Ovary (tissue), 9 donors: ENCODE data around the gene TOM1L2. TPM values are rescaled to one million over a fixed set of nuclear protein-coding genes. Genes with fewer than 3 reads are reported as not detected.

Experiments used
- DNase-seq, 5 donors: peaks; one replicate each; pipeline ENCODE4 v3.0.0-alpha.2; 2019 to 2020
- H3K27ac ChIP-seq, 2 donors: fragments of 200-600 bp; one replicate each; pipeline versions ENCODE4 v1.5.1 to v1.8.0; 2019 to 2022
- H3K27me3 ChIP-seq: fragments of 200-600 bp; one replicate; pipeline ENCODE4 v1.8.0; 2022
- H3K36me3 ChIP-seq: fragments of 200-600 bp; sonication (generic); one replicate; pipeline ENCODE4 v1.5.1; 2019
- H3K4me1 ChIP-seq: one replicate; pipeline ENCODE4 v1.8.1; 2013; ENCODE audit warnings: mild to moderate bottlenecking, moderate library complexity; ENCODE audit not compliant: insufficient read depth
- H3K4me3 ChIP-seq: fragments of 200-600 bp; sonication (generic); one replicate; pipeline ENCODE4 v1.5.1; 2017
- H3K9me3 ChIP-seq, 2 donors: fragments of 200-600 bp in 1 of 2; sonication (generic) in 1 of 2; one replicate each; pipeline versions ENCODE4 v1.5.1 to v1.8.1; 2013 to 2019; ENCODE audit warnings: mild to moderate bottlenecking in 1 of 2, moderate library complexity in 1 of 2
- EP300 ChIP-seq: sonication (generic); formaldehyde crosslinking; IDR thresholded peaks from one replicate; pipeline ENCODE4 v1.6.1; 2017; ENCODE audit warnings: antibody characterized with exemption
- POLR2A ChIP-seq: fragments of 450-650 bp; IDR thresholded peaks from one replicate; pipeline ENCODE4 v1.6.1; 2017; ENCODE audit warnings: antibody characterized with exemption, mild to moderate bottlenecking, moderate library complexity
- WGBS, 3 donors: extraction: QIAGEN DNeasy Blood & Tissue Kit in 1 of 3; methylation state at CpG; one replicate each; pipeline versions ENCODE4 v1.1.5 to v1.1.7; 2013 to 2017; 5-methylcytosine and 5-hydroxymethylcytosine counted together
- intact Hi-C, 4 donors: fragments of 100-400 bp; cut with DNase I; formaldehyde crosslinking; loops; one replicate each; pipeline versions ENCODE4 v1.11.0 to v1.15.1; 2022 to 2023
- polyA plus RNA-seq, 2 donors: library from polyadenylated mRNA; stranded (reverse); fragments of 200-250 nt in 1 of 2; fragments of 350-450 nt in 1 of 2; fragmentation: Illumina TruSeq in 1 of 2; extraction: RNeasy Lipid Tissue Mini Kit (QIAGEN cat#74804) in 1 of 2; gene quantifications; one replicate each; pipeline ENCODE4 v1.2.3, GENCODE V29; 2013 to 2014
- total RNA-seq, 7 donors: library from RNA; depleted of rRNA in 2 of 7; stranded (reverse); fragments of >200 nt in 2 of 7; fragmentation: NEBNext Ultra II Directional in 3 of 7; extraction: Animal tissue kit (Norgen Biotek cat#: 25700) in 3 of 7; gene quantifications; one replicate each; pipeline versions ENCODE4 v1.1.0 to v1.2.4, GENCODE V29; 2016 to 2023
- TF ChIP-seq, protein P1 (sequence below), 3 donors: fragments of 450-650 bp in 2 of 3; fragments of 200-600 bp in 1 of 3; IDR thresholded peaks; one replicate each; pipeline versions ENCODE4 v1.5.1 to v1.8.0; 2016 to 2022; ENCODE audit warnings: antibody characterized with exemption in 3 of 3, mild to moderate bottlenecking in 1 of 3
- donor health status: DM: no; HTN: no; CAD: no; lungs with moderate emphysema.
- donor health status: DM: no; HTN: no; CAD: no.
- donor health status: Bipolar disorder and iron deficiency.
- donor health status: DM: yes; HTN: yes; CAD: no.
- donor health status: DM: no; HTN: no; CAD: no.
- donor health status: DM: yes; HTN: yes; CAD: no.

The TOM1L2 gene
- total and polyA plus RNA-seq, 9 donors = 25.6 to 62.5 (median 45.9) TPM

GRCh38 chr17:17985153-17985552, 13.0 kb upstream of the TOM1L2 start:
- Histone ChIP-seq H3K36me3 (no peaks in the 10 kb centered on the region), H3K4me1 (no peaks in the 10 kb centered on the region), H3K4me3 (no peak overlapping the region), H3K27ac (no peak overlapping the region), H3K9me3 (no peaks in the 10 kb centered on the region), H3K27me3 (no peaks in the 10 kb centered on the region)
- TF ChIP-seq POLR2A (no peak), EP300 (no peak)
- TF ChIP-seq, protein P1, sequence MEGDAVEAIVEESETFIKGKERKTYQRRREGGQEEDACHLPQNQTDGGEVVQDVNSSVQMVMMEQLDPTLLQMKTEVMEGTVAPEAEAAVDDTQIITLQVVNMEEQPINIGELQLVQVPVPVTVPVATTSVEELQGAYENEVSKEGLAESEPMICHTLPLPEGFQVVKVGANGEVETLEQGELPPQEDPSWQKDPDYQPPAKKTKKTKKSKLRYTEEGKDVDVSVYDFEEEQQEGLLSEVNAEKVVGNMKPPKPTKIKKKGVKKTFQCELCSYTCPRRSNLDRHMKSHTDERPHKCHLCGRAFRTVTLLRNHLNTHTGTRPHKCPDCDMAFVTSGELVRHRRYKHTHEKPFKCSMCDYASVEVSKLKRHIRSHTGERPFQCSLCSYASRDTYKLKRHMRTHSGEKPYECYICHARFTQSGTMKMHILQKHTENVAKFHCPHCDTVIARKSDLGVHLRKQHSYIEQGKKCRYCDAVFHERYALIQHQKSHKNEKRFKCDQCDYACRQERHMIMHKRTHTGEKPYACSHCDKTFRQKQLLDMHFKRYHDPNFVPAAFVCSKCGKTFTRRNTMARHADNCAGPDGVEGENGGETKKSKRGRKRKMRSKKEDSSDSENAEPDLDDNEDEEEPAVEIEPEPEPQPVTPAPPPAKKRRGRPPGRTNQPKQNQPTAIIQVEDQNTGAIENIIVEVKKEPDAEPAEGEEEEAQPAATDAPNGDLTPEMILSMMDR (IDR thresholded peaks at IDR 0.05) = no peak
- WGBS, 3 donors = 83 to 89% (median 86%) methylated on average over 2 of the region's 2 CpGs
- no peak for DNase-seq
- intact Hi-C loops = no loop called here

DNA sequence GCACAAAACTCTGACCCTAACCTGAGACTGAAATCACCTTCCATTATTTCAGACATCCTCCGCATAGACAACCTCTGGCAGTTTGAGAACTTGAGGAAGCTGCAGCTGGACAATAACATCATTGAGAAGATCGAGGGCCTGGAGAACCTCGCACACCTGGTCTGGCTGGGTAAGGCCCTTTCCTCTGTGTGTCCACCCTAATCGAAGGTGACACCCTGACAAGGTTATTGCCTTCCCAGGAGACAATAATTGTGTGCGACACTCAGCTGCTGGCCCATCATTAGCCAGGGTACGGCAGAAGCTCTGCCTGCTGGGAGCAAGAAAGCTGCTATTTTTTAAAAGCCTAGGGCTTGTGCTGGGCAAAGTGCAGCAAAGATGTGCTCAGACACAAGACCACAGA, 11.6 kb upstream of the TOM1L2 start:
- intact Hi-C loops = no loop called here
- no peaks in the 10 kb centered on the region for H3K27me3 ChIP-seq

GRCh38 chr17:17983376-17983775, 11.2 kb upstream of the TOM1L2 start:
- intact Hi-C loops = no loop called here
- no peak for DNase-seq
- H3K27me3 ChIP-seq = no peaks in the 10 kb centered on the region

More for the DNA sequence above, 11.6 kb upstream of the TOM1L2 start:
- no peak for TF ChIP-seq POLR2A
- Histone ChIP-seq H3K27ac (no peak overlapping the region), H3K4me3 (no peak overlapping the region), H3K9me3 (no peaks in the 10 kb centered on the region), H3K4me1 (no peaks in the 10 kb centered on the region), H3K36me3 (no peaks in the 10 kb centered on the region)
- DNase-seq = no peak
- WGBS, 3 donors = 90 to 92% (median 92%) methylated on average over 6 of the region's 6 CpGs

DNA sequence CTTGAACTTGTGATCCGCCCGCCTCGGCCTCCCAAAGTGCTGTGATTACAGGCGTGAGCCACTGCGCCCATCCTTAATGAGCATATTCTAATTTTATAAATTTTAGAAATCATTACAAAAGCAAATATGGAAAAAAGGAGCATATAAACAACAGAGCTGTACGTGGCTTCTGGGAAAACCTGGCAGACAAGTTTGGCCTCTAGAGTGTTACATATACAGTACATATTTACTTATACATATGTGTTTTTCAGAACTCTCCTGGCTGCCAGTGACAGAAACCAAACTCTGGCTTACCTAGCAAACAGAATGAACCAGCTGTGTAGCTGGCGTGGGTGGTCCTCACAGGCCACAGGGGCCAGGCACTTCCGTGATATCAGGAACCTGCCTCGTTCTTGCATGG, 10.6 kb upstream of the TOM1L2 start:
- no peak for DNase-seq
- Histone ChIP-seq H3K27me3 (no peaks in the 10 kb centered on the region), H3K4me1 (no peaks in the 10 kb centered on the region), H3K27ac (no peak overlapping the region), H3K36me3 (no peaks in the 10 kb centered on the region), H3K9me3 (no peaks in the 10 kb centered on the region), H3K4me3 (no peak overlapping the region)
- TF ChIP-seq, protein P1 (IDR thresholded peaks at IDR 0.05) = no peak
- TF ChIP-seq EP300 = no peak
- TF ChIP-seq POLR2A = no peak
- intact Hi-C loops = no loop called here
- 92 to 94% (median 93%) methylated on average over 9 of the region's 9 CpGs for WGBS, 3 donors

More at GRCh38 chr17:17983376-17983775, 11.2 kb upstream of the TOM1L2 start:
- no peaks in the 10 kb centered on the region for H3K9me3 ChIP-seq
- WGBS, 3 donors = 89 to 90% (median 89%) methylated on average over 6 of the region's 6 CpGs
- no peak for TF ChIP-seq EP300
- TF ChIP-seq, protein P1 (IDR thresholded peaks at IDR 0.05) = no peak
- no peak for TF ChIP-seq POLR2A
- H3K4me1 ChIP-seq = no peaks in the 10 kb centered on the region
- no peak overlapping the region for H3K4me3 ChIP-seq
- H3K27ac ChIP-seq = no peak overlapping the region
- no peaks in the 10 kb centered on the region for H3K36me3 ChIP-seq

DNA sequence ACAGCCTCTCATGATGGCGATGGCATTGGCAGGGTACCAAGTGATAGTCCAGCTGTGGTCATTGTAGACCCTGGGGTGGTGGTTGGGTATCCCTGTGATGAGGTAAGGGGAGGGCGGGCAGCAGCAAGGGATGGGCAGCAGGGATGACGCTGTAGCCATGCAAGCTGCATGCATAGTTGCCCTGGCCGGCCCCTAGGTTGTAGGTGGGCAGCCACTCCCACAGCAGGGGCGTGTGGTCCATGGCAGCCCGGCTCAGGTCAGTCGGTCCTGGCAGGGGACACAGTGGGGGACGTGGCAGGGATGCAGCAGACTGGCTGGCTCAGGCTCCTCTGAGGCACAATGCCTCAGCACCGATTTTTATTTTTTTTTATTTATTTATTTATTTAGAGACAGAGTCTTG, 9.1 kb upstream of the TOM1L2 start:
- intact Hi-C loops = no loop called here
- H3K9me3 ChIP-seq = no peaks in the 10 kb centered on the region

More for the DNA sequence above, 9.1 kb upstream of the TOM1L2 start:
- Histone ChIP-seq H3K27ac (no peak overlapping the region), H3K27me3 (no peaks in the 10 kb centered on the region), H3K36me3 (no peaks in the 10 kb centered on the region), H3K4me1 (no peaks in the 10 kb centered on the region), H3K4me3 (no peak overlapping the region)
- DNase-seq = no peak
- TF ChIP-seq, protein P1 (IDR thresholded peaks at IDR 0.05) = no peak
- no peak for TF ChIP-seq EP300
- TF ChIP-seq POLR2A = no peak
- WGBS, 3 donors = 85 to 90% (median 85%) methylated on average over 9 of the region's 9 CpGs
